GM12874 (cell line): ENCODE data around the gene JARID2.

Experiments
- CTCF ChIP-seq: IDR thresholded peaks from 2 replicates; pipeline ENCODE4 v1.5.1; 2011; ENCODE audit warnings: low read depth, mild to moderate bottlenecking, control low read depth, low read length, moderate library complexity; ENCODE audit not compliant: insufficient read depth

Gene JARID2

GRCh38 chr6:15366003-15366535, 120.2 kb downstream of the JARID2 start:
- TF ChIP-seq CTCF = no peak

- TF ChIP-seq CTCF = no peak
These were observed 121.0 kb downstream of the JARID2 start for GRCh38 chr6:15366879-15367278.

GRCh38 chr6:15368186-15368585, 122.3 kb downstream of the JARID2 start:
- TF ChIP-seq CTCF = no peak

GRCh38 chr6:15368873-15369272, 123.0 kb downstream of the JARID2 start:
- TF ChIP-seq CTCF = no peak

GRCh38 chr6:15369838-15370237, 124.0 kb downstream of the JARID2 start:
- TF ChIP-seq CTCF = no peak

GRCh38 chr6:15370733-15371671, 125.1 kb downstream of the JARID2 start:
- TF ChIP-seq CTCF = no peak

- TF ChIP-seq CTCF = no peak
These were observed 127.1 kb downstream of the JARID2 start for GRCh38 chr6:15372932-15373331.
